ENCODE data around the gene OXA1L. TPM values are rescaled to one million over a fixed set of nuclear protein-coding genes. Genes with fewer than 3 reads are reported as not detected.

The OXA1L gene
- total and polyA plus RNA-seq, 2 of the 13 experiments (the other 11 are each of a cell fraction or from before 2014, with no cell fraction given): 230 to 589 TPM

DNA sequence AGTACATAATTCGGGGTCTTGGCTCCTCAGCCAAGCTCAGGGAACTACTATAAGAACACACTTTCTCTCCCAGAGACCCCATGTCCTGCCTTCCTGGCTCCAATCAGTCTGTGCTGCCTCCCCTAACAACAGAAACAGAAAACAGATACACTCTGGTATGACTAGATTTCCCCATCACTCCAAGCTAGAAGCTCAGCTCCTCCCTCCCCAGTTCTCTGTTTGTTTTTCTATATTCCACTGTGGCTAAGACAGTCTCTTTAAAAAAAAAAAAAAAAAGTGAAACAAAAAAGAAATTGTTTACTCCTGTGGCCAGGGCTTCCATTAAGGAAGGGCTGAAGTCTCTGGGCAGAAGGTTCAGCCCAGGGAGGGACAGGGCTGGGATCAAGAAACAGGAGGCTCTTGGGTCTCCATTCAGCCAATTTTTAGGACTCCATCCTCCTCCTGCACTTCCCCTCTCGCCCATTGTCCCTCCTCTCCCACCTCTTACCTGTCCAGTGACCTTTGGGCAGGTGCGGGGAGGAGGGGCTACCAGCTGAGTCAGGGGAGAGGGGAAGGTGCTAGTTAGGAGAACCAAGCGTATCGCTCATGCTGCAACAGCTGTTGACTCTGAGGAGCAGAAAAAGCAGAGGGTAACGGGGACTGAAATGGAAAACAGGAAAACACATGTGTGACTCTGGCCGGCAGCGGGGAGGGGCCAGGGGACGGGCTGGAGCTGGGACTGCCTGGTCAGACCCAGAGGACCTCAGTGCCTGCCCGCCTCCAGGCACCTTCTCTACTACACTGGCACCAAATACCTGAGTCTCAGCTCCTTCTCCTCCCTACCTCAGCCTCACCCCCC is 52.9 kb downstream of the OXA1L start (continued):
- TF ChIP-seq ZBTB14 (CRISPR knock-in tag; IDR thresholded peaks at IDR 0.05): no peak
- TF ChIP-seq ZSCAN31 (CRISPR knock-in tag; IDR thresholded peaks at IDR 0.05; ENCODE audit: low read depth): peak; percentile 31; the same call in 1 of the 2 replicates
- no peak for TF ChIP-seq IKZF4 (CRISPR knock-in tag; IDR thresholded peaks at IDR 0.05; ENCODE audit: borderline replicate concordance, low read depth, not compliant biosample characterization)
- TF ChIP-seq HNRNPK (IDR thresholded peaks at IDR 0.05; ENCODE audit: low read depth, low read length, poor library complexity, severe bottlenecking): peak; percentile 81
- TF ChIP-seq CHD2 (IDR thresholded peaks at IDR 0.05; ENCODE audit: low read depth, low read length): no peak
- TF ChIP-seq CTCF (CRISPR knock-in tag; IDR thresholded peaks at IDR 0.05): no peak; the same call in 1 of the 2 replicates
- peak; percentile 37; the same call in 1 of the 2 replicates for TF ChIP-seq ZNF280D (CRISPR knock-in tag; IDR thresholded peaks at IDR 0.05)
- TF ChIP-seq BCL3 (CRISPR knock-in tag; IDR thresholded peaks at IDR 0.05): 0 out of 2 replicates have a peak, but pooled peaks have one; percentile 38
- peak; percentile 47; the same call in 1 of the 2 replicates for TF ChIP-seq ZNF580 (CRISPR knock-in tag; IDR thresholded peaks at IDR 0.05; ENCODE audit: borderline replicate concordance, low read depth)
- TF ChIP-seq MEF2D (CRISPR knock-in tag; IDR thresholded peaks at IDR 0.05): no peak
- no peak for TF ChIP-seq POLR2AphosphoS2 (IDR thresholded peaks at IDR 0.05; ENCODE audit: low read depth, low read length)
- TF ChIP-seq MXI1 (IDR thresholded peaks at IDR 0.05; ENCODE audit: borderline replicate concordance, low read depth, low read length): peak; percentile 35; the same call in 1 of the 3 replicates
- no peak for TF ChIP-seq MAFK (conservative IDR thresholded peaks at IDR 0.05 in 1 of 2, IDR thresholded peaks at IDR 0.05 in 1 of 2; ENCODE audit: low read length in 2 of 2)
- no peak for TF ChIP-seq IRX3 (CRISPR knock-in tag; IDR thresholded peaks at IDR 0.05; ENCODE audit: borderline replicate concordance, low read depth)
- no peak for TF ChIP-seq MIER3 (CRISPR knock-in tag; IDR thresholded peaks at IDR 0.05; ENCODE audit: borderline replicate concordance)
- TF ChIP-seq SMAD3 (CRISPR knock-in tag; IDR thresholded peaks at IDR 0.05): 0 out of 2 replicates have a peak, but pooled peaks have one; percentile 17
- TF ChIP-seq ATF6 (CRISPR knock-in tag; conservative IDR thresholded peaks at IDR 0.05): no peak
- TF ChIP-seq SUZ12 (IDR thresholded peaks at IDR 0.05; ENCODE audit: low read depth, low read length): no peak

Measured in HepG2 (cell line).